Stimulated activated CD8-positive, alpha-beta memory T cell treated with anti-CD3 and anti-CD28 coated beads, Interleukin-7, amount 100 ng/mL, for 24 hours (primary cell): ENCODE results near the gene SERPINE3.

Source experiments
- DNase-seq: peaks from one replicate; pipeline ENCODE4 v3.0.0-alpha.2; 2020; ENCODE audit warnings: low read depth

Gene SERPINE3

GRCh38 chr13:51328488-51328887, 11.0 kb upstream of the SERPINE3 start:
- no peak for DNase-seq

GRCh38 chr13:51329606-51330005, 9.9 kb upstream of the SERPINE3 start:
- DNase-seq: no peak

GRCh38 chr13:51330791-51331190, 8.7 kb upstream of the SERPINE3 start:
- no peak for DNase-seq

GRCh38 chr13:51331354-51331861, 8.1 kb upstream of the SERPINE3 start:
- no peak for DNase-seq

GRCh38 chr13:51332566-51333361, 6.7 kb upstream of the SERPINE3 start:
- DNase-seq: no peak

GRCh38 chr13:51333421-51333820, 6.1 kb upstream of the SERPINE3 start:
- DNase-seq: no peak

GRCh38 chr13:51333826-51334225, 5.7 kb upstream of the SERPINE3 start:
- no peak for DNase-seq

GRCh38 chr13:51336746-51337145, 2.7 kb upstream of the SERPINE3 start:
- no peak for DNase-seq

- no peak for DNase-seq
Measured at GRCh38 chr13:51339952-51340732, 651 bp downstream of the SERPINE3 start.

- DNase-seq: no peak
Measured at GRCh38 chr13:51341232-51341631, 1.7 kb downstream of the SERPINE3 start.

GRCh38 chr13:51341791-51342190, 2.3 kb downstream of the SERPINE3 start:
- no peak for DNase-seq

GRCh38 chr13:51342706-51343105, 3.2 kb downstream of the SERPINE3 start:
- no peak for DNase-seq

- DNase-seq: no peak
Measured at GRCh38 chr13:51343475-51343874, 4.0 kb downstream of the SERPINE3 start.

- DNase-seq: no peak
Measured at GRCh38 chr13:51346397-51346796, 6.9 kb downstream of the SERPINE3 start.

GRCh38 chr13:51347099-51347498, 7.6 kb downstream of the SERPINE3 start:
- DNase-seq: no peak

GRCh38 chr13:51348069-51348967, 8.8 kb downstream of the SERPINE3 start:
- DNase-seq: no peak

- no peak for DNase-seq
Measured at GRCh38 chr13:51349016-51349415, 9.5 kb downstream of the SERPINE3 start.

- no peak for DNase-seq
Measured at GRCh38 chr13:51355217-51355616, 15.7 kb downstream of the SERPINE3 start.

- DNase-seq: no peak
Measured at GRCh38 chr13:51357928-51358595, 18.6 kb downstream of the SERPINE3 start.

- DNase-seq: no peak
Measured at GRCh38 chr13:51359352-51359751, 19.9 kb downstream of the SERPINE3 start.

GRCh38 chr13:51360489-51360888, 21.0 kb downstream of the SERPINE3 start:
- no peak for DNase-seq

GRCh38 chr13:51361106-51361505, 21.6 kb downstream of the SERPINE3 start:
- DNase-seq: no peak
